GM06990 (cell line): Measurements from ENCODE around the gene VWA8.
"Not testable (repeated sequence)": the region's sequence is repeated elsewhere in the genome, so short reads cannot be mapped to it uniquely, and the experiment has no call there.

Source experiments
- DNase-seq: peaks from one replicate; pipeline ENCODE4 v3.0.0-alpha.2; 2011; ENCODE audit not compliant: insufficient read length; ENCODE audit errors: extremely low read depth
- H3K27me3 ChIP-seq: replicated peaks from 2 replicates; pipeline ENCODE4 v1.6.0; 2011; ENCODE audit warnings: low read length; ENCODE audit not compliant: control insufficient read depth, insufficient read depth
- H3K36me3 ChIP-seq: 2 replicates; pipeline ENCODE4 v1.5.1; 2011; ENCODE audit warnings: low read length; ENCODE audit not compliant: control insufficient read depth, insufficient read depth
- H3K4me3 ChIP-seq: replicated peaks from 2 replicates; pipeline ENCODE4 v1.5.1; 2011; ENCODE audit warnings: low read depth, mild to moderate bottlenecking, control low read depth, low read length
- CTCF ChIP-seq: IDR thresholded peaks from 2 replicates; pipeline ENCODE4 v1.5.1; 2011; ENCODE audit warnings: low read length, control low read depth, mild to moderate bottlenecking, inconsistent platforms; ENCODE audit not compliant: insufficient read depth, poor library complexity, severe bottlenecking

The VWA8 gene

DNA sequence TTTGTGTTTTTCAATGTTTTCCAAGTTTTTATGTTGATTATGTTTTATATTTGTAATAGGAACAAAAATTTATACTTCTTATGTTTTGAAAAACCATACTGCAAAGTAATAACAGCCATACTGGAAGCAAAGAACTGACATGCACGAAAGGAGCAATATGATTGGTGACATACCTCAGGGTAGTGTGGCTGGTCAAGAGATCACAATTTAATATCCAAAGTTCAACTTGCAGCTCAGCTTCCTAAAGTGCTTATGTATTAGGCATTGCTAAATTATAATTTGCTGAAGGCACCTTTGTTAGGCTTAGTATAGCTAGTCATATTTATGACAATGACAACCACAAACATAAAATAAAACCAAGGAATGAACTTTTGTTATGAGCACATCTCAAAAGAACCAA is 25.9 kb downstream of the VWA8 start:
- DNase-seq: no peak
- no peaks in the 10 kb centered on the region for H3K27me3 ChIP-seq
- H3K4me3 ChIP-seq: no peak overlapping the region
- H3K36me3 ChIP-seq: no peaks in the 10 kb centered on the region
- TF ChIP-seq CTCF: no peak

GRCh38 chr13:41934120-41934519 is 26.8 kb downstream of the VWA8 start:
- no peak for TF ChIP-seq CTCF

DNA sequence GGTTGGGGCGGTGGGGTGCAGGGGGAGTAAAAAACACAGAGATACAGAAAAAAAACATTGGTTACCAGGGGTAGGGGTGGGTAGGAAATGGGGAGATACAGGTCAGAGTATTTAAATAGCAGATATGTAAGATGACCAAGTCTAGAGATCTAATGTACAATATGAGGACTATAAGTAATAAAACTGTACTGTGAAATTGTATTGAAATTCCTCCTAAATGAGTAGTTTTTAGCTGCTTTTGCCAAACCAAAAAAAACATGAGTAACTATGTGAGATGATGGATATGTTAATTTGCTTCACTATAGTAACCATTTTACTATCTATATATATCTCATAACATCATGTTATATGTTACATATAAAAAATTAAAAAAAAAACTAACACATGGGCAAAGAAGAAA is 29.6 kb downstream of the VWA8 start:
- Histone ChIP-seq H3K36me3 (no peaks in the 10 kb centered on the region), H3K4me3 (no peak overlapping the region), H3K27me3 (no peaks in the 10 kb centered on the region)
- DNase-seq: no peak
- no peak for TF ChIP-seq CTCF

More at GRCh38 chr13:41934120-41934519, 26.8 kb downstream of the VWA8 start:
- no peak overlapping the region for H3K4me3 ChIP-seq
- DNase-seq: no peak
- H3K36me3 ChIP-seq: no peaks in the 10 kb centered on the region
- H3K27me3 ChIP-seq: no peaks in the 10 kb centered on the region

- TF ChIP-seq CTCF: no peak
- peaks cover 3% of the 10 kb centered on the region; the same call in 1 of the 2 replicates for H3K36me3 ChIP-seq
- no peak overlapping the region for H3K4me3 ChIP-seq
- H3K27me3 ChIP-seq: no peaks in the 10 kb centered on the region
- no peak for DNase-seq
These were observed 30.8 kb downstream of the VWA8 start for GRCh38 chr13:41930154-41930553.

DNA sequence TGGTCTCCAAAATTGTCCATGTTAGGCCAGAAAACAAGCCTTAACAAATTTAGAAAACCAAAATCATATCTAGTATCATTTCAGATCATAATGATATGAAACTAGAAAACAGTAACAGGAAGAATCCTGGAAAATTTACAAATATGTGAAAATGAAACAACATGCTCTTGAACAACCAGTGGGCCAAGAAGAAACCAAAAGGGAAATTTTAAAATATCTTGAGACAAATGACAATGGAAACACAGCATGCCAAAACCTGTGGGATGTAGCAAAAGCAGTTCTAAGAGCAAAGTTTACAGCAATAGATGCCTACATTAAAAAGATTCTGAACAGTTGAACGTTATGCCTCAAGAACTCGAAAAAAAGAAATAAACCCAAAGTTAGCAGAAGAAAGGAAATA is 32.6 kb downstream of the VWA8 start:
- no peak for TF ChIP-seq CTCF
- DNase-seq: no peak
- peaks cover 3% of the 10 kb centered on the region; the same call in 1 of the 2 replicates for H3K36me3 ChIP-seq
- peak overlapping the region; percentile 37 for H3K4me3 ChIP-seq
- no peaks in the 10 kb centered on the region for H3K27me3 ChIP-seq

- Histone ChIP-seq H3K36me3 (peaks cover 3% of the 10 kb centered on the region; the same call in 1 of the 2 replicates), H3K27me3 (no peaks in the 10 kb centered on the region), H3K4me3 (no peak overlapping the region)
- TF ChIP-seq CTCF: no peak
- no peak for DNase-seq
These were observed 35.9 kb downstream of the VWA8 start for GRCh38 chr13:41925014-41925413.

- not testable (repeated sequence) for H3K4me3 ChIP-seq, H3K27me3 ChIP-seq, DNase-seq, H3K36me3 ChIP-seq
These were observed 38.0 kb downstream of the VWA8 start for GRCh38 chr13:41922894-41923293.
